GM12801 (cell line): ENCODE results near the gene NKAIN4.

Experiments
- TF ChIP-seq, protein P1 (sequence below): IDR thresholded peaks from one replicate; pipeline ENCODE4 v1.5.1; 2011; ENCODE audit warnings: control low read depth; ENCODE audit not compliant: insufficient read length; ENCODE audit errors: extremely low read depth

NKAIN4 gene

DNA sequence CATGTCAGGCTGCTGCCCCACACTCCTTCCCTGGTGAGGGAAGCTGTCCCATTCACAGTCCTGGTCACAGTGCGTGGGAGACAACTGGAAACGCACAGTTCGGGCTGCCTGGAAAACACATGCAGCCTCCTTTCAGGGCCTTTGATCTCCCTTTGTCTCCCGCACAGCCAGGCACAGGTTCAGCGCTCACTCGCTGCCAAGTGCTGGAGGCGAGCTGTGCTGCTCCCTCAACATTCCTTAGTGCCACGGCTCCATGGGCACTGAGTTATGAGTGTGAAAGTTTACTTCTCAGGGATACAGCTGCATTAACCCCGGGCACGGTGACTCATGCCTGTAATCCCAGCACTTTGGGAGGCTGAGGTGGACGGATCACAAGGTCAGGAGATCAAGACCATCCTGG, 47.4 kb downstream of the NKAIN4 start:
- TF ChIP-seq, protein P1, sequence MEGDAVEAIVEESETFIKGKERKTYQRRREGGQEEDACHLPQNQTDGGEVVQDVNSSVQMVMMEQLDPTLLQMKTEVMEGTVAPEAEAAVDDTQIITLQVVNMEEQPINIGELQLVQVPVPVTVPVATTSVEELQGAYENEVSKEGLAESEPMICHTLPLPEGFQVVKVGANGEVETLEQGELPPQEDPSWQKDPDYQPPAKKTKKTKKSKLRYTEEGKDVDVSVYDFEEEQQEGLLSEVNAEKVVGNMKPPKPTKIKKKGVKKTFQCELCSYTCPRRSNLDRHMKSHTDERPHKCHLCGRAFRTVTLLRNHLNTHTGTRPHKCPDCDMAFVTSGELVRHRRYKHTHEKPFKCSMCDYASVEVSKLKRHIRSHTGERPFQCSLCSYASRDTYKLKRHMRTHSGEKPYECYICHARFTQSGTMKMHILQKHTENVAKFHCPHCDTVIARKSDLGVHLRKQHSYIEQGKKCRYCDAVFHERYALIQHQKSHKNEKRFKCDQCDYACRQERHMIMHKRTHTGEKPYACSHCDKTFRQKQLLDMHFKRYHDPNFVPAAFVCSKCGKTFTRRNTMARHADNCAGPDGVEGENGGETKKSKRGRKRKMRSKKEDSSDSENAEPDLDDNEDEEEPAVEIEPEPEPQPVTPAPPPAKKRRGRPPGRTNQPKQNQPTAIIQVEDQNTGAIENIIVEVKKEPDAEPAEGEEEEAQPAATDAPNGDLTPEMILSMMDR = no peak

DNA sequence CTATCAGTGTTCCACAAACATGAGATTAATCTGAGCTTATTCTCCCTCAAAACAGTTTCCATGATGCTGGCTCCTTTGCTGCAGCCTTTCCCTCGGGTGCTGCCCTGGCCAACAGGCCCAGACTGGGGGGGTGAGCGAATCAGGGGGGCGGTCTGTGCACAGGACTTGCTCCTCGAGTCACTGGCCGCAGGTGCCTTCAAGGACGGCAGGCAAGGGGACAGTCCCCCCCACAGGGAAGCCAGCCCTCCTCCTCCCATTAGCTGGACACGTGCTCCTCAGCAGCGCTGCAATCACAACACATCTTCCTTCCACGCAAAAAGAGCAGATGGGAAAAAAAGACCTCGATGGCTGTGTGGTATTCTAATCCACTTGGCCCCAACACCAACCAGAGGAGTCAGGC, 48.4 kb downstream of the NKAIN4 start:
- TF ChIP-seq, protein P1 = no peak

DNA sequence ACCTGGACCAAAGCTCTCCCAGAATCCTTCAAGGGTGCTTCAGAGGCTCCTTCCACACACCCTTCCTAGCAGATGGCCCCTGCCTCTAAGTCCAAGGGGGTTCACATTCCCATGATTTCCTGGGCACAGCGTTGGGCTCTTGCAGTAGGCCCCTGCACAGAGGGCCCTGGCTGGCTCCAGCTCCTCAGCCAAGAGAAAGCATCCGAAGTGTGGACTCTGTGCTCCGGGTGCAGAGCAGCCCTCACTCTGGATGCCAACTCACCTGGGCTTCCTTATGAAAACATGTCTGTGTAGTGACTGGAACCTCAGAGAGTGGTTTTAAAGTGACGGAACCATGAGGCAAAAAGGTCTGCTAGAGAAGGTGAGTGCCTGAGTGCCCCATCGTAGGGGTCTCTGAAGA, 49.9 kb downstream of the NKAIN4 start:
- TF ChIP-seq, protein P1 = no peak

DNA sequence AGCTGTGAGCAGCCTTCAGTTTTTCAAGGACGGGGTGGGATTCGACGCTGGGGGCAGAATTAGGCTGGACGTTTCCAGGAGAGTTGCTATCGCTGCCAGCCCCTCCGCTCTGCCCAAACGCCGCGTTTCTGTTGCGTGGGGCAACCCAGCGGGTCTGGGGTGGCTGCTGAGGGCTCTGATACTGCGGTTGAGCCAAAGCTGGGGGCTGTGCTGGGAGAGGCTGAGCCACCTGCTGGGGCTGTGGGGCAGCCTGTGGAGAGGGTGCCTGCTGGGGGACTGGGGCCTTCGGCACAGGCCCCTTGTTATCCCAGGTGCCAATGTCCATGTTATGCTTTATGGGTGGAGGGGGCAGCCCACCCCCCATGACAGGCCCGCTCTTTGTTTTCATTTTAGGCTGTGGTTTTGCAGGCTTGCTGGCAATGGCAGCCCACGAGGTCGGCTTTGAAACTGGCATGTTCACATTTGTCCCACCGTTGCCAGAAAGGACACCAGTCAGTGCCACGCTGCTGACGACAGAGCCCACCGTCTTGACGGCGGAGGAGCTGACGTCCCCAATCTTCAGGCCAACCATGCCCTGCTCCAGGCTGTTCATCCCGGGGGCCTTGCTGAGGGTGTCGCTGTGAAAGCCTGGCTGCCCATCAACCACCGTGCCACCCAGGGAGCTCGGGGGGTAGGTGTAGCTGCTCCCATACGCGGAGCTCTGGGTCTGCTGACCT, 51.3 kb downstream of the NKAIN4 start:
- TF ChIP-seq, protein P1 = no peak

DNA sequence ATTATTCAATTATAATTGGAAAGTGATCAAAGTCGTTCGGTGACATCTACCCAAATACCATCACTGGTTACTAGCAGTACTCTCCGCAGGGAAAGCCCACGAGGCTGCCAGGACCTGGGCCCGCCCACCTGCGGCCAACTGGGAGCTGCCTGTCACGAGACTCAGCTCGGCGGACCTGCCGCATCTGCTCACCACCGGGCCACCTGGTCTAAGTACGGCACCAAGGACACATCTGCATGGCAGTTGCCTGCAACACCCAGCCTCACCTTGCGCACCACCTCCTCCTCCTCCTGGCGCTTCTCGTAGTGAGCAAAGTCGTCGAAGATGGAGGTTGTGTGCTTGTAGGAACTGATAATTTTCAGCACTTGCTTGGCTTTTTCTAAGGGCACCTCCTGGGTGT, 52.2 kb downstream of the NKAIN4 start:
- TF ChIP-seq, protein P1 = no peak

DNA sequence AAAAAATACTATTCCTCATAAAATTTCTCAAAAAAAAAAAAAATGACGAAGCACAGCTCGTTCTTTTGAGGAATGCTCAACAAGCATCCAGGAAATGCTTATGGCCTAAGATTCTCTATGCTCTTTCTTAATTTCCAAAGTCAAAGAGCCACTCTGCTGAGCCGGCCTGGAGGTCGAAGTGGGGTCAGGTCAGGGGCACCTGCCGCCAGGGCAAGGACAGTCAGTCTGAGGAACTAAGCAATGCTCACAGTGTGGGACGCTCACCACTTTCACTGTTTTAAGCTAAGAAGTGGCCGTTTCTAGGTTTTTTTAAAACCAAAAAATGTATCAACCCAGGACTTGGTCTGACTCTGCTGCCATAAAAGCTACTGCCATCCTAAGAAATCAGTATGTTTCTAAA, 55.7 kb downstream of the NKAIN4 start:
- TF ChIP-seq, protein P1 = no peak

DNA sequence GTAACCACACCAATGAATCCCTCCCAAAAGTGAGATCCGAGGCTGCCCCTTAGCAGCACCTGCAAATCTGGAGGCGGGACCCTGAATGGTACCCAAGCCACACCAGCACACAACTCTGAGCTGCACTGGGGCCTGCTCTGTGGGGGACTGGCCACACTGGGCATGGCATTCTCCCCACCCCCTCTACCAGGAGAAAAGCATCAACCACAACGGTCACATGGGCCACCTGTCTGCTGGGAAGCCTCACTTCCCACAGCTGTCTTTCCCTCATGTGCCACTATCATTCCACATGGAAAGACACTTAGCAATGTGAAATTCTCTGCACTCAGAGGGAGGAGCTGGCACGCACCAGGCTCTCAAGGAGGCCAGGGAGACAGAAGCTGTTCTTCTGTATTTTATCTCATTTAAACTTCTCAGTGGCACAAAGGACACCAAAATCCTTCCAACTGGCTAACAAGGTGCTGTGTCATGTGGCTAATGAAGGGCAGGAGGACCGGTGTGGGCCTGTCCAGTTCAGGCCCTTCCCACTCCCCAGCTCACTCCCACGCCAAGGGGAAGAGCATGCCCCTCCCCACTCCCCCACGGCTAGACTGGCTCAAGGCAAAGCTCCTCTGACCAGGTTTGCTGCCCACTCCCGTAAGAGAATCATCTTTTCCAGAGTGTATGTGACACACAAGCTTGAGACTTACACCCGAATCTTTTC, 57.3 kb downstream of the NKAIN4 start:
- TF ChIP-seq, protein P1 = no peak
